HS-5 (cell line): Measurements from ENCODE around the gene OSBPL10.

Experiments used
- DNase-seq: peaks from one replicate; pipeline ENCODE4 v3.0.0-alpha.2; 2012; ENCODE audit warnings: low read depth

OSBPL10 gene

DNA sequence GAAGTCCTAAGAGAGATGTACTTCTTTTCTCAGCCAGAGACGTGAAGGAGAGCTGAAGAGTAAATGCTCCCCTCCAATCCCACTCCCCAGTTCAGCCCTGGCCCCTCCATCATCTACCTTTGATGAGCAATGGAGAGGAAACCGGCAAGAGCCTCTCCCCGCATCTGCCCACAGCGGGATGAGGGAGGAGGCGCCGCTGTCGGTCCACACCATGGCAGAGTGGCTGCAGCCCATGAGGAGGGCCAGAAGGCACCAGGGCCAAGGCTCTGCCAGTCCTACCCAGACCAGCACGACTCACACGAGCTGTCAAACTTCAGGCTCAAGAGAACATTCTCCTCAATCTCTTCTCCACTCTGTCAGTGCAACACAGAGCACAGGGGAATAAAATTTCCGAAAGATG is 129.8 kb downstream of the OSBPL10 start:
- no peak for DNase-seq

GRCh38 chr3:31848911-31849310 is 132.2 kb downstream of the OSBPL10 start:
- DNase-seq = no peak

DNA sequence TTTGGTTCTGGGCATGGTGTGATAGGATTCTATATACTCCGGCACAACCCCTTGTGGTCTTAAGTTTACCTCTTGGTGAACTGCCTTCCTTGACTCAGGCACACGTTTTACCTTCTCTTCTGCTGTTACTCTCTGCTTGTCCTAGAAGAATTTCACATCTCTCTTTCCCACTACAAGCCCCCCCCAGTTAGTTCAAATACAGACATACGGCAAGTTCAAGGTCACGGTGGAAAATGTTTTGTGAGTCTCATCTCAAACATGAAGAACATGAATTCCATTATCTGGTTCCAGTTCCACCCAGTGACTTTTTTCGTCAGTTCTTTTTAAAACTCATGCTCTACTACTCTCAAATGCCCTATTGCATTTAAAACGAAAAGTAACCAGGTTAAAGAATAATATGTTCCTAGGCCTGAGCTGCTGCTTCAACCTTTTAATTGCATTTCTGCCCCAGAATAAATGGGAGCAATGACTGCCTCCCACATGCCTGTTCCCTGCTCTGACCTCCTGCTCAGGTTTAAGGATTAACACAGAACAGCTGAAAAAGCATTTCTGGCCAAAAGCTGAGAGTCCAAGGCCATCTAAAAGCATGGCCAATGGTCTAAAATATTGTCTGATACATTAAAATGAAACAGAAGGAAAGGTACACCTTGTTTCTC is 132.8 kb downstream of the OSBPL10 start:
- DNase-seq = no peak

DNA sequence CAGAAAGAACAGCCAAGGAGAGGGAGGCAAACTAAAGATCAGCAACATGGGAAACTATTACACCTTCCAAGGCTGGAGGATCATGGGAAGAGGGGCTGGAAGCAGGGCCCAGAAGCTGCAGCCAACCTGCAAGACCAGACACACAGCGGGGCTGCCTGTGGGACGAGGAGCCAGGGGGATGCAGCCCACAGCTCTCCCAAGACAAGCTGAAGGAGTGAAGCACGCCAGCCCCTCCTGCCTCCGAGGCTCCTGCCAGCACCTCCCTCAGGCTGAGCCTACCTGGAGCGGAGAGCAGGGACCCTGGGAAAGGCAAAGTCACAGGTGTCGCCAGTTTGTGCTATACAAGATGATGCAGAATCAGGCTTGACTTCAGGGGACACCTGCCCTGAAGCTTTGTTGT is 133.3 kb downstream of the OSBPL10 start:
- DNase-seq = no peak

DNA sequence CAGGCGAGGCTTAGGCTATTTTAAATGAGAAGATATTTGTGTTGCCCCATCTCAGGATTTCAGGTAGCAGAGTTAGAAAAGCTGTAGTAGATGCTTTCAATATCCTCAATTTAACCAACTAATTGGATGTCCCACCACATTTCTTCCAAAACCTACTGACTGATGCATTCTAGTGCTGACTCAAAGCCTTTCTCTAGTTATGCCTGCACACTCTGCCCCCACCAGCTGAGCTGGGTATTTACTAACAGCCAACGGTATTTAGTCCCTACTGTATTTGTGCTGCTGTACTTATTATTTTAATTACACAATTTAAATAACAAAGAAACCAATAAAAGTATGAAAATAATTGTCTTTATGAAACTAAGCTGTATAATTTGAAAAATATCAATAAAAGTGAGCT is 139.5 kb downstream of the OSBPL10 start:
- no peak for DNase-seq

DNA sequence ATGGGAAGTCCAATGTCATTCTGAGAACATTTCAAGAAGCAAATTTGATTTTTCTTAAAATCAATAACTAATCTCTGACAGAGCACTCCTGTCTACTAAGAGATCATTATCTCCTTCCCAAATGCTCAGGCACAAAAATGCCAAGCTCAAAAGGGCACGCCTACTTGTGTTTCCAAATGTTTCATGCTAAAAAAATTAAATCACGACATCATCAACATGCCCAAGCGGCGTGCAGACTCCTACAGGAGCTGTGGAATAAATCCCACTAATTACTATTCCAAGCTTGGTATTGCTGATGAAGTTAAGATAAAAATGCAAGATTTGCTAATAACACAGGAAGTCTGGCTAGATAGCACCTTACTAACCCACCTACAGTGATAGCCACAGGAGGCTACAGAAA is 140.8 kb downstream of the OSBPL10 start:
- DNase-seq = no peak

DNA sequence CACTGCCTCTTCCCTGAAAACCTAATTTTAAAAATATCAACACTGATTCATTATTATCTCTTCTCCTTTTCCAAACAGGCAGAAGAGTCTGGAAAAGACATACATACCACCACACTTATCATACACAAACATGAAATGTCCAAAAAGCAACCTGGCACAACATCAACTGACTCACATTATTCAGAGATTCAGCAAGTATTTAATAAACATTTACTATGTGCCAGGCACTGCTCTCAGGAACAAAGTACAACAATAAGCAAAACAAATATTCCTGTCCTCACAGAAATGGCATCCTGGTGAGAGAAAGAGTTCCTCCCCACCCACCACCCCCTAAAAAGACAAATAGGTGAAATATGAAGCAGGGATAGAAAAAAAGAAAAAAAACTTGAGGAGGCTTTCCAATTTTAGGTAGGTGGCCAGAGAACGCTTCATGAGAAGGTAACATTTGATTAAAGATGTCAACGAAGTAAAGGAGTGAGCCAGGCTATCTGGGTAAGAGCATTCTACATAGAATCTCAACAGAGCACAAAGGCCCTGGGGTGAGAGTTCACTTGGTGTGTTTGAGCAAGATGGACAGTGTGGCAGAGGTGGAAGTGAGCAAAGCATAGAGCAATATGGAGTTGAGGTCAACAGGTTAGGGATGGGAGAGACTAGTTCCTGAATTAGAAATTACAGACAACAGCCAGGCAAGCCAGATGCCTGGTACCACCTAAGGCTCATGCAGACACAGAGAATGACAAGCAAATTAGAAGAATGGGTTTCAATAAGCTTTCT is 141.7 kb downstream of the OSBPL10 start:
- no peak for DNase-seq

GRCh38 chr3:31836131-31837075 is 144.7 kb downstream of the OSBPL10 start:
- no peak for DNase-seq

- no peak for DNase-seq
These were observed 147.5 kb downstream of the OSBPL10 start for GRCh38 chr3:31833391-31834190.

DNA sequence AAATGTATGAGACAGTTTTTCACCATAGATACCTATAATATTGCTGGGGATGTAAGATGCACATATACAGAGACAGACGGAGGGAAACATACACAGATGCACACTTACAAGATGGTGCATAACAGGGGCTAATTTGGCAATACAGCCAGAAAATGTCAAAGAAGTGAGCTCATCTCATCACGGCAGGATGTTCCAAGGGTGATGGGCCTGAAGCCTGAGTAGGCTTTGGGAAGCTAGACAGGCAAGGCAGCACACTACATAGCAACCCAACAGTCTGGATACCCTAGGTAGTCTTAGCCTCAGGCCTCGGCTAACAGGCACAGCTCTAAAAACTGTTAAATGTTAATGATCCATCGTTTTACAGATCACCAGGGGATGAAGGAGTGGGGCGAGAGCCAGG is 148.5 kb downstream of the OSBPL10 start:
- DNase-seq = no peak

GRCh38 chr3:31831591-31831990 is 149.5 kb downstream of the OSBPL10 start:
- DNase-seq = no peak

DNA sequence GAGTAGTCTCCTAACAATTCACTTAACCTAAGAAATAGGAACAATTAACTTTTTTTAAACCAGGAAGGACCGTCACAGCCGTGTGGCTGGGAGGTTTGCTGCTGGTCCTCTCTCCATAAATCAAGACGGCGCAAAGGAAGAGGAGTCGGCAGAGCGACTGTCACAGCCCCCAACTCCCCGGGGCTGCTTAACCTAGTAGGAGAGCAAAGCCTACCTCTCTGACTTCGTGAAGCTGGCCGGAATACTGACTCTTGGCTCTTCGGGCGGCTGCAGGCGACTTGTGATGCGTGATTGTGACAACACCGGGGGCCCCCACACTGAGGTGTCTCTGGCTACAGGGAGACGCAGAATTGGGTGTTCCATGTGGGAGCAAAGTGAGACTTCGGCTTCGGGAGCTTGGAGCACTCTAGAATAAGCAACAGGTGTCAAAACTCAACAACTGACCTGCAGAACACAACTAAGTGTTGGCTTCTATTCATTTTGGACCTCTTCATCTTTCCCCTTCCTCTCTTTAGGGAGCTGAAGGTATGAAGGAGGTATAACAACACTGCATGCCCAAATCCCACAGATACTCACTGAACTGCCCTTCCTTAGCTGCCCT is 151.1 kb downstream of the OSBPL10 start:
- DNase-seq = no peak

- DNase-seq = no peak
These were observed 152.1 kb downstream of the OSBPL10 start for GRCh38 chr3:31829010-31829409.

DNA sequence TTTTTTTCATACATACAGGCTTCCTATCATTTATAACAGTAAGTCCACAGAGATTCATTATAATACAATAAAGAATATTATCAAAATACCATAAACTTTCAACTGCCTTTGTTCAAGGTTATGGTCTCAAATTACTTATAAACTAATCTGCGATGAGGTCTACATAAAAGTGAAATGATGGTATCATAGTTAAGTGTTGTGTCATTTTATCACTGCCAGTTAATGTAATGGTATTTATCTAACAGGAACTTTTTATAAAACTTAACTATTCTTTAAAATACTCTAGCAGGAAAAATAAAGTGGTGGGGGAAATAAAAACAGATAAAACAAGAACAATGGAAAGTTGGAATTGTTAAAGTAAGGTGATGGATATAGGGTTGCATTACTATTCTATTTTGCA is 153.1 kb downstream of the OSBPL10 start:
- DNase-seq = no peak

GRCh38 chr3:31823184-31823583 is 157.9 kb downstream of the OSBPL10 start:
- no peak for DNase-seq

DNA sequence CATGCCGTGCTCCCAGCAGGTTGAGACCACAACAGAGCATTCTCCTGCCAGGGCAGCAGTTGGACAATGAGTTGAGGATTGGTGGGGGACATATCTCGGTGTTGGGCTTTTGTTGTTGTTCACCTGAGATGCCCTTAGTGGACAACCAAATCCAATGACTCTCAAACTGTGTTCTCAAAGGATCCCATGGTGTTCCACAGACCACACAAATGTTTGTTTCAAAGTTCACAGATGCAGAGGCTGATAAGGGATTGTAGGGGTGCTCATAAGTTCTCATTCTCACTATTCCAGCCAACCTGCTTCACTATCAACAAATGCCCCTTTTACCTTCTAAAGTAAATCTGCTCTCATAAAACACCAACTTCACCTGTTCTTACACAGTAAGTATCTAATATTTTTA is 159.9 kb downstream of the OSBPL10 start:
- no peak for DNase-seq

- no peak for DNase-seq
These were observed 161.6 kb downstream of the OSBPL10 start for GRCh38 chr3:31819441-31819840.

DNA sequence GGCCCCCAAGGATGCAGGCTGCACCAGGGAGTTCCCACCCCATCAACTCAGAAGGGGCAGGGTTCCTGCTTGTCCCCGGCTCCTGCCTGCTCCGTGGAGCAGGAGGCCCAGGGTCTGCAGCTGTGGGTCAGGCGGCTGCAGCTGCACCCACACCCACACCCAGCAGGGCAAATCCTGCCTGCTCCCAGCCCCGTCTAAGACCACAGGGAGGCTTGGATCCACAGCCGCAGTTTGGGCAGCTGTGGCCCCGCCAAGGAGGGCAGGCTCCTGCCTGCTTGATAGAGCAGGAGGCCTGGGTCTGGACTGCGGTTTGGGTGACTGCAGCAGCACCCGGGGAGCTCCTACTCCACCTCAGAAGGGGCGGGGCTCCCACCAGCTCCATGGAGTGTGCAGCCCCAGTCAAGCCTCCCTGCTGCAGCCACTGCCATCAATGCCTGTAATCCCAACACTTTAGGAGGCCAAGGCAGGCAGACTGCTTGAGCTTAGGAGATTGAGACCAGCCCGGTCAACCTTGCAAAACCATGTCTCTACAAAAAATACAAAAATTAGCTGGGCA is 163.6 kb downstream of the OSBPL10 start:
- DNase-seq = no peak

DNA sequence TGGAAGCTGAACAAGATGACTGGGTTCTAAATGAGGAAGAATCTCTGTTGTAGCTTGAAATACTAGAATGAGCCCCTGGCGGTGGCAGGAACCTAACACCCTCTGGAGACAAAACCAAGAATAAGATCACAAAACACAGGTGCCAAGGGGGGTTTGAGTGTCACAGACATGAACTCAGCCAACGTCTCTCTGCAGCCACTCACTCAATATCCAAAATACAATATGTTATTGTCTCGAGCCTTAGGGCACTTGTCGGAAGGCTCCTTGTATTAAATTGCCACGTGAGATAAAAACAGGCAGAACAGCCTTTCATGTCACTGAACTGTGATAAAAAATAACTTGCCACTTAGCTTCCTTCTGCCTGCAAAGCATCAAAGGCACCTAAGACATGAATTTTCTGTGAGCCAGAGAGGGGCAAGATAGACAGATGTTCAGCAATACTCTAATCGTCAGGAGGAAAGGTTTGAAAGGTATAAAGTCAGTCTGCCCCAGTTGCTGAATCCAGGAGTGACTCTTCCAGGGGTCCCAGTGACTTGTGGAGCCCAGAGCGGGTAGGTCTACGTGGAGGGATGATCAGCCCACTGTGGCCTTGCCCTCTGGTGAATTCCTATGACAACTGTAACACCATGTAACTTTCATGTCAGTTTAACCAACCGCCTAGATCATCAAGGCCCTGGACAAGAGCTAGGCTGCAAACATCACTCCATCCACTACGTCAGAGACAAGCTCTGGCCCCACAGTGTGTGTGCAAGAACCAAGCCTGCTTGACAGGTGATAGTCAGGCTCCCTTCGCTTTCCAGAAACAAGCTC is 165.2 kb downstream of the OSBPL10 start:
- DNase-seq = no peak

GRCh38 chr3:31815006-31815405 is 166.1 kb downstream of the OSBPL10 start:
- no peak for DNase-seq
